ENCODE measurements around the gene RAN.
"Not testable (repeated sequence)": the region's sequence is repeated elsewhere in the genome, so short reads cannot be mapped to it uniquely, and the experiment has no call there.

Gene RAN

GRCh38 chr12:130871286-130872178, at the start of gene RAN:
Gene RAN (plus strand): TSS chr12:130872066. CDS start chr12:130872594, 528 bp downstream.
- DNase-seq: peak; percentile 65 to 73

GRCh38 chr12:130825771-130826150, 46.1 kb upstream of the RAN start:
- DNase-seq: no peak

GRCh38 chr12:130826151-130826801, 45.6 kb upstream of the RAN start:
- peak; percentile 48 to 64 for DNase-seq

- DNase-seq: no peak
These were observed 44.4 kb upstream of the RAN start for GRCh38 chr12:130827432-130827831.

GRCh38 chr12:130828895-130829294, 43.0 kb upstream of the RAN start:
- DNase-seq: no peak

GRCh38 chr12:130829391-130830245, 42.2 kb upstream of the RAN start:
- DNase-seq: no peak

GRCh38 chr12:130830246-130830551, 41.7 kb upstream of the RAN start:
- no peak for DNase-seq

DNA sequence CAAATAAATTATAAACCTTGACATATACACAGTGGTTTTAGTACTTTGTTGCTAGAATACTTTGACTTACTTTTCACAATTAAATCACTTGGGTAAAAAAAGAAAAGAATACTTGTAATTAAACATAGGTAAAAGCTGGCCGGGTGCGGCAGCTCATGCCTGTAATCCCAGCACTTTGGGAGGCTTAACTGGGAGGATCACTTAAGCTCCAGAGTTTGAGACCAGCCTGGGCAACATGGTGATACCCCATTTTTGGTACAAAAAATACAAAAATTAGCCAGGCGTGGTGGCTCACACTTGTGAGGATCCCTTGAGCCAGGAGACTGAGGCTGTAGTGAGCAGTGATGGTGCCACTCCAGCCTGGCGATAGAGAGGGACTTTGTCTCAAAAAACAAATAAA, 40.6 kb upstream of the RAN start:
- DNase-seq: no peak

DNA sequence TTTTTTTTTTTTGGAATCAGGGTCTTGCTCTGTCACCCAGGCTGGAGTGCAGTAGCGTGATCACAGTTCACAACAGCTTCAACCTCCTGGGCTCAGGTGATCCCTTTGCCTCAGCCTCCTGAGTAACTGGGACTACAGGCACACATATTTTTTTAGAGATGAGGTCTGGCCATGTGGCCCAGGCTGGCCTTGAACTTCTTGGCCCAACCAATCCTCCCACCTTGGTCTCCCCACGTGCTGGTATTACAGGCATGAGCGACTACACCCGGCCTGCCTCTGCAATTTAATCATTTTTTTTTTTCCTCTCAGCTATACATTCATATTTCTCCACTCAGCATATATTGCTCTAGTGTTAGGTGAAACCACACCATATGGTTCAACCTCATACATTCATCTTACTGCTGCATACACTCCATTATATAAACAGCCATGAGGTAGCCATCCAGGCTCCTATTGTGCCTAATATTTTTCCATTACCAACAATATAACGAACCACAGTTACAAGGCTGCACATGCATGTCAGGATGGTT, 39.9 kb upstream of the RAN start:
- DNase-seq: no peak

GRCh38 chr12:130832561-130833209, 39.2 kb upstream of the RAN start:
- DNase-seq: peak; percentile 33 to 43

DNA sequence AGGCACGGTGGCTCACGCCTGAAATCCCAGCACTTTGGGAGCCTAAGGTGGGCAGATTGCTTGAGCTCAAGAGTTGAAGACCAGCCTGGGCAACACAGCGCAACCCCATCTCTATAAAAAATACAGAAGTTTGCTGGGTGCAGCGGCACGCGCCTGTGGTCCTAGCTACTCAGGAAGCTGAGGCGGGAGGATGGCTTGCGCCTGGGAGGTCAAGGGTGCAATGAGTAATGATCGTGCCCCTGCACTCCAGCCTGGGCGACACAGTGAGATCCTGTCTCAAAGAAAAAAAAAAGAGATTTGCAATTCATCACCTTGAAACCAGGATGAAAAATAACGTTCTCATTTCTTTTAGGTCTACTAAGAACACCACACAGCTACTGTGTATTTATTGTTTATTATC, 36.9 kb upstream of the RAN start:
- peak; percentile 42 to 46 for DNase-seq

DNA sequence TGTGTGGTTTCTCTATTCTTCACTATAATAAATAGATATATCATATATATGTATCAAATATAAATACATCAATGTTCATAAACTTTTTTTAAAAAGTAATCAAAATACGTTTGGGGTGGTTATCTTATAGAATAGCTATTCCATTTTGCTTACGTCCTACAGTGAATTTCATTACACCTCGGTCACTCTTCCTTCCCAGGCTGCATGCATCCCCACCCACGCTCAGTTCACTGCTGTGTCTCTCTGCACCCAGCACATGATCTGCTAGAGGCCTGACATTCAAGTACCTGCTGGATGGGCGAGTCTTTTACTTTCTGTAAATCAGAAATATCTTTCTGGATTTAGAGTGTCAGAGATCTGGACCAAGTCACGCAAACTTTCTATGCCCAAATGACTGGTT, 36.4 kb upstream of the RAN start:
- DNase-seq: no peak

GRCh38 chr12:130838284-130838950, 33.4 kb upstream of the RAN start:
- DNase-seq: peak; percentile 29

DNA sequence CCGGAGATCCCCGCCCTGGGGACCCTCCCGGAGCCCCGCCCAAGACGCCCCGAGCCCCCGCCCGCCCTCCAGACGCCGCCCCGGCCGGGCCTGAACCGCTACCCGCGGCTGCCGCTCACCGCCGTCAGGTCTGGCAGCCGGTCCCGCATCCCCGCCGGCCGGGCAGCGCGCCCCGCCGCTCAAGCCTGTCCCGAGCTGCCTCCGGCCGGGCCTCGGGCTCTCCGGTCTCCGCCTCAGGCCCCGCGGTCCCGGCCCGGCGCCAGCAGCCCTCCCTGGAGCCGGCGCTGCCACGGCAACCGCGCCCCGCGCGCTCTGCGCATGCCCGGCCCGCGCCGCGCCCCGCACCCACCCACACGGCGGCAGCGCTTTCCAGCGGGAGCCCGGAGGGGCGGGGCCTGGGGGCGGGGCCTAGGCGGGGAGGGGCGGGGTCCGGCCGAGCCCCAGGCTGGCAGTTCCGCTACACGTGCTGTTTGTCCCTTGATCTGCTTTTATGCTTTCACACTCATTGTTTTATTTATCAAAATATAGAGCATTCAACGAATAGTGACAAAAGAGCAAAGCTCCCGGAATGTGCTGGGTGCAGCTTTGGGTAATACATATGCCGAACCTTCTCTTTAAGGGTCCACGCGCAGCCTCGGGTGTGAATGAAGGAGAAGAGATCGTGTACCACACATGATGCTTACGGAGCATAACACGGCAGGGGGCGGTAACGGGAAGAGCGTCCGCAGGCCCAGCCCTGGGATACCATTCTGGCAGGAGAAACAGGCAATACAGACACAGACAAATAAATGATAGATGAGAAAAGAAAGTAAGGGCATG, 32.7 kb upstream of the RAN start, which contains the start of gene STX2:
TSS of gene STX2 (minus strand) at position 300 of the 819 bp plus-strand sequence. CDS start at position 149, 151 bp downstream.
- peak; percentile 85 to 87 for DNase-seq

DNA sequence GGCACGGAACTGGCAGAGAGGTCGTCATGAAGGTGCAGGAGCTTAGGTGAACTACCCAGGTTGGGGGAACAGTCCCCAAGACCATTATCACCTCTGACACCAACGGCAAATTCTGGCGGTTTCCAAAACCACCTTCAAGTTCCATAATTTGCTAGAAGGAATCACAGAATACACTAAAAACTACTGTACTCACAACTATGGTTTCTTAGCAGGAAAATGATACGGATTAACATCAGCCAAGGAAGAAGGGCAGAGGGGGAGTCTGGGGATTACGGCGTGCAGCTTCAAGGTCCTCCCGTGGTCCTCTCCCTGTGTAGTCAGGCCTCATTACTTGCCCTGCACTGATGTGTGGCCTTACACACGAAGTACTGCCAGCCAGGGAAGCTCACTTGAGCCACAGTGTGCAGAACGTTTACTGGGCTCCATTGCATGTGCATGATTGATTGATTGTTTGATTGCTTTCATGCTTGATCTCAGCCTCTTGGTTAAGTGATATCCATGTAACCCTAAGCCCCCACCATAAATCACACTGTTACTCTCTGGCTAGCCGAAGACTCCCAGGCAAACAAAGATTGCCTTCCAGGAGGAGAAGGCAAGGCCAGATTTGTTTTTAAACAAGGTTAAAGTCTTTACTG, 32.0 kb upstream of the RAN start:
- no peak for DNase-seq

- DNase-seq: no peak
These were observed 25.5 kb upstream of the RAN start for GRCh38 chr12:130846369-130846768.

DNA sequence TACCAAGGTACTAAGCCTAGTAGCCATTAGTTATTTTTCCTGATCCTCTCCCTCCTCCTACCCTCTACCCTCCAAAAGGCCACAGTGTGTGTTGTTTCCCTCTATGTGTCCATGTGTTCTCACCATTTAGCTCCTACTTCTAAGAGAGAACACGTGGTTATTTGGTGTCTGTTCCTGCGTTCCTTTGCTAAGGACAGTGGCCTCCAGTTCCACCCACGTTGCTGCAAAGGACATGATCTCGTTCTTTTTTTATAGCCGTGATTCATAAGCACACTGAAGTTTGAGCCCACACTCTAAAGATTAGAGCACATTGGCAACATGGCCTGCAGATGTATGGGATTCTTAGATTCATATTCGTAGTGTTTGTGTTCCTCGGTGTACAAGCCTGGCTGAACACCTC, 24.8 kb upstream of the RAN start:
- DNase-seq: no peak

DNA sequence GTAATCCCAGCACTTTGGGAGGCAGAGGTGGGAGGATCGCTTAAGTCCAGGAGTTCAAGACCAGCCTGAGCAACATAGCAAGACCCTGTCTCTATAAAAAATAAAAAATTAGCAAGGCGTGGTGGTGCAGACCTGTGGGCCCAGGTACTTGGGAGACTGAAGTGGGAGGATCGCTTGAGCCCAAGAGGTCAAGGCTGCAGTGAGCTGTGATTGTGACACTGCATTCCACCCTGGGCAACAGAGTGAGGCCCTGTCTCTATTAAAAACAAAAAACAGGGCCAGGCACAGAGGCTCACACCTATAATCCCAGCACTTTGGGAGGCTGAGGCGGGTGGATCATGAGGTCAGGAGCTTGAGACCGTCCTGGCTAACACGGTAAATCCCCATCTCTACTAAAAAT, 23.8 kb upstream of the RAN start:
- DNase-seq: not testable (repeated sequence)

DNA sequence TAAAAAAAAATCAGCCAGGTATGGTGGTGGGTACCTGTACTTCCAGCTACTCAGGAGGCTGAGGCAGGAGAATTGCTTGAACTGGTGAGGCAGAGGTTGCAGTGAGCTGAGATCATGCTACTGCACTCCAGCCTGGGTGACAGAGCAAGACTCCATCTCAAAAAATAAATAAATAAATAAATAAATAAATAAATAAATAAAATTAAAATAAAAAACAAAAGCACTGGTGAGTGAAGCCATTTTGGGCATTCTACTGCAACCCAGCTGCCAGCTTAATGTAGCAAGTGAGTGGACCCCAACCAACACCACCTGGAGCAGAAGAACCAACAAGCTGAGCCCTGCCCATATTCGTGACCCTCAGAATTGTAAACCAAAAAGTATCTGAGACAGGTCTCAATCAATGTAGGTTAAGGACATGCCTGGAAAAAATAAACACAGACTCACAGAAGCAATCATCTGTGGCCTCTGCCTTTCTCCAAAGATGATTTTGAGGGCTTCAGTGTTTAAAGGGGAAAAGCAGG, 23.0 kb upstream of the RAN start:
- not testable (repeated sequence) for DNase-seq

Measured in Kasumi-1 (cell line).